ENCODE results near the gene NRF1. TPM values are rescaled to one million over a fixed set of nuclear protein-coding genes. Genes with fewer than 3 reads are reported as not detected.

The NRF1 gene
- total RNA-seq, 2 experiments from 2014 or later = 25.9 to 28.7 TPM

GRCh38 chr7:129713544-129713943 lies 102.0 kb downstream of the NRF1 start:
- no peak for DNase-seq
- ChIA-PET POLR2A (no interaction called here), CTCF (interaction anchor here (0.8 kb wide), 1 partner anchor 11 kb away, joined by 3 read pairs; no protein-coding TSS in a partner anchor)
- H3K9me3 Mint-ChIP-seq = no peaks in the 10 kb centered on the region
- no peaks in the 10 kb centered on the region for H3K27me3 Mint-ChIP-seq
- H3K36me3 Mint-ChIP-seq (ENCODE audit: low read depth) = peaks cover 51% of the 10 kb centered on the region
- no peak overlapping the region for H3K4me3 Mint-ChIP-seq
- peaks cover 5% of the 10 kb centered on the region for H3K4me1 Mint-ChIP-seq
- no peak overlapping the region for H3K27ac Mint-ChIP-seq

GRCh38 chr7:129714514-129715063 lies 103.1 kb downstream of the NRF1 start:
- no peaks in the 10 kb centered on the region for H3K27me3 Mint-ChIP-seq

GRCh38 chr7:129719980-129720732 lies 108.6 kb downstream of the NRF1 start:
- peaks cover 47% of the 10 kb centered on the region for H3K36me3 Mint-ChIP-seq (ENCODE audit: low read depth)
- H3K27ac Mint-ChIP-seq = peak overlapping the region; percentile 20
- H3K9me3 Mint-ChIP-seq = no peaks in the 10 kb centered on the region
- no peak overlapping the region for H3K4me3 Mint-ChIP-seq
- ChIA-PET CTCF (interaction anchor here (0.6 kb wide), 1 partner anchor 316 kb away, joined by 3 read pairs; no protein-coding TSS in a partner anchor), POLR2A (interaction anchor here (0.5 kb wide), 1 partner anchor 344 kb away, joined by 3 read pairs; no protein-coding TSS in a partner anchor)
- DNase-seq = no peak
- H3K27me3 Mint-ChIP-seq = no peaks in the 10 kb centered on the region
- H3K4me1 Mint-ChIP-seq = peaks cover 8% of the 10 kb centered on the region

More at GRCh38 chr7:129714514-129715063, 103.1 kb downstream of the NRF1 start:
- Mint-ChIP-seq H3K36me3 (ENCODE audit: low read depth) (peaks cover 51% of the 10 kb centered on the region), H3K27ac (no peak overlapping the region), H3K9me3 (no peaks in the 10 kb centered on the region), H3K4me1 (peaks cover 2% of the 10 kb centered on the region), H3K4me3 (no peak overlapping the region)
- ChIA-PET POLR2A (interaction anchor here (0.6 kb wide), 1 partner anchor 123 kb away, joined by 4 read pairs; no protein-coding TSS in a partner anchor), CTCF (no interaction called here)
- DNase-seq = no peak

GRCh38 chr7:129721068-129721467 lies 109.5 kb downstream of the NRF1 start:
- Mint-ChIP-seq H3K27ac (no peak overlapping the region), H3K36me3 (ENCODE audit: low read depth) (peaks cover 48% of the 10 kb centered on the region), H3K27me3 (no peaks in the 10 kb centered on the region), H3K9me3 (no peaks in the 10 kb centered on the region), H3K4me1 (peaks cover 8% of the 10 kb centered on the region), H3K4me3 (no peak overlapping the region)
- DNase-seq = no peak
- ChIA-PET POLR2A (no interaction called here), CTCF (interaction anchor here (0.6 kb wide), 1 partner anchor 317 kb away, joined by 3 read pairs; no protein-coding TSS in a partner anchor)

- ChIA-PET POLR2A (no interaction called here), CTCF (no interaction called here)
- Mint-ChIP-seq H3K4me3 (no peak overlapping the region), H3K27ac (no peak overlapping the region), H3K36me3 (ENCODE audit: low read depth) (peaks cover 42% of the 10 kb centered on the region), H3K9me3 (no peaks in the 10 kb centered on the region), H3K27me3 (no peaks in the 10 kb centered on the region), H3K4me1 (peaks cover 8% of the 10 kb centered on the region)
- no peak for DNase-seq
These were observed 112.2 kb downstream of the NRF1 start for GRCh38 chr7:129723679-129724078.

GRCh38 chr7:129724796-129725195 lies 113.3 kb downstream of the NRF1 start:
- POLR2A ChIA-PET = no interaction called here
- CTCF ChIA-PET = interaction anchor here (1.0 kb wide), 1 partner anchor 22 kb away, joined by 3 read pairs; no protein-coding TSS in a partner anchor
- Mint-ChIP-seq H3K27ac (no peak overlapping the region), H3K36me3 (ENCODE audit: low read depth) (peaks cover 36% of the 10 kb centered on the region), H3K4me1 (peaks cover 4% of the 10 kb centered on the region), H3K27me3 (no peaks in the 10 kb centered on the region), H3K9me3 (no peaks in the 10 kb centered on the region), H3K4me3 (no peak overlapping the region)
- no peak for DNase-seq

GRCh38 chr7:129728875-129729467 lies 117.5 kb downstream of the NRF1 start:
- no peak overlapping the region for H3K27ac Mint-ChIP-seq
- H3K9me3 Mint-ChIP-seq = no peaks in the 10 kb centered on the region
- no peaks in the 10 kb centered on the region for H3K4me1 Mint-ChIP-seq
- H3K36me3 Mint-ChIP-seq (ENCODE audit: low read depth) = peaks cover 41% of the 10 kb centered on the region
- H3K4me3 Mint-ChIP-seq = no peak overlapping the region
- no peak for DNase-seq
- H3K27me3 Mint-ChIP-seq = no peaks in the 10 kb centered on the region
- ChIA-PET POLR2A (no interaction called here), CTCF (no interaction called here)

- no peaks in the 10 kb centered on the region for H3K27me3 Mint-ChIP-seq
- H3K36me3 Mint-ChIP-seq (ENCODE audit: low read depth) = peaks cover 36% of the 10 kb centered on the region
- no peaks in the 10 kb centered on the region for H3K4me1 Mint-ChIP-seq
- no peak overlapping the region for H3K27ac Mint-ChIP-seq
- ChIA-PET POLR2A (no interaction called here), CTCF (no interaction called here)
- no peaks in the 10 kb centered on the region for H3K9me3 Mint-ChIP-seq
- DNase-seq = no peak
- H3K4me3 Mint-ChIP-seq = no peak overlapping the region
These were observed 118.0 kb downstream of the NRF1 start for GRCh38 chr7:129729511-129729910.

GRCh38 chr7:129730159-129730558 lies 118.6 kb downstream of the NRF1 start:
- CTCF ChIA-PET = no interaction called here
- Mint-ChIP-seq H3K36me3 (ENCODE audit: low read depth) (peaks cover 33% of the 10 kb centered on the region), H3K27me3 (no peaks in the 10 kb centered on the region), H3K9me3 (no peaks in the 10 kb centered on the region), H3K27ac (no peak overlapping the region), H3K4me1 (no peaks in the 10 kb centered on the region), H3K4me3 (no peak overlapping the region)
- no peak for DNase-seq
- POLR2A ChIA-PET = no interaction called here

- POLR2A ChIA-PET = interaction anchor here (0.6 kb wide), 1 partner anchor 12 kb away, joined by 4 read pairs; no protein-coding TSS in a partner anchor
- CTCF ChIA-PET = no interaction called here
- no peaks in the 10 kb centered on the region for H3K9me3 Mint-ChIP-seq
These were observed 122.9 kb downstream of the NRF1 start for GRCh38 chr7:129734400-129734799.

GRCh38 chr7:129739427-129739826 lies 127.9 kb downstream of the NRF1 start:
- H3K9me3 Mint-ChIP-seq = no peaks in the 10 kb centered on the region
- no peaks in the 10 kb centered on the region for H3K27me3 Mint-ChIP-seq
- H3K27ac Mint-ChIP-seq = no peak overlapping the region
- peaks cover 6% of the 10 kb centered on the region for H3K36me3 Mint-ChIP-seq (ENCODE audit: low read depth)
- no peaks in the 10 kb centered on the region for H3K4me1 Mint-ChIP-seq
- no peak for DNase-seq
- H3K4me3 Mint-ChIP-seq = no peak overlapping the region
- POLR2A ChIA-PET = no interaction called here
- CTCF ChIA-PET = interaction anchor here (1.6 to 2.2 kb wide), 2 partner anchors 12 to 21 kb away, joined by 4 to 8 read pairs; no protein-coding TSS in a partner anchor

More at GRCh38 chr7:129734400-129734799, 122.9 kb downstream of the NRF1 start:
- no peaks in the 10 kb centered on the region for H3K27me3 Mint-ChIP-seq
- peaks cover 28% of the 10 kb centered on the region for H3K36me3 Mint-ChIP-seq (ENCODE audit: low read depth)
- H3K27ac Mint-ChIP-seq = no peak overlapping the region
- no peak overlapping the region for H3K4me3 Mint-ChIP-seq
- no peaks in the 10 kb centered on the region for H3K4me1 Mint-ChIP-seq
- no peak for DNase-seq

GRCh38 chr7:129740574-129741410 lies 129.3 kb downstream of the NRF1 start:
- CTCF ChIA-PET = interaction anchor here (0.6 to 2.2 kb wide), 4 partner anchors 11 to 505 kb away, joined by 3 to 8 read pairs (median 3); no protein-coding TSS in a partner anchor
- no peaks in the 10 kb centered on the region for H3K4me1 Mint-ChIP-seq
- no peaks in the 10 kb centered on the region for H3K27me3 Mint-ChIP-seq
- H3K27ac Mint-ChIP-seq = no peak overlapping the region
- POLR2A ChIA-PET = no interaction called here
- no peak for DNase-seq
- peaks cover 4% of the 10 kb centered on the region for H3K36me3 Mint-ChIP-seq (ENCODE audit: low read depth)
- no peak overlapping the region for H3K4me3 Mint-ChIP-seq
- H3K9me3 Mint-ChIP-seq = no peaks in the 10 kb centered on the region

Data from activated CD4-positive, alpha-beta T cell treated with anti-CD3 and anti-CD28 coated beads, Interleukin-2, amount 10 ng/mL, durations not matched to agents 7 days and 5 days (primary cell).